Endodermal cell (in vitro differentiated cells): ENCODE data around the gene ZNF556. TPM values are rescaled to one million over a fixed set of nuclear protein-coding genes. Genes with fewer than 3 reads are reported as not detected.

ENCODE experiments used
- DNase-seq: peaks from one replicate; pipeline ENCODE4 v3.0.0-alpha.2; 2017
- H3K27ac ChIP-seq: 2 replicates; pipeline ENCODE4 v1.5.1; 2013; ENCODE audit warnings: mild to moderate bottlenecking, low read depth, low read length, moderate library complexity
- H3K27me3 ChIP-seq: 2 replicates; pipeline ENCODE4 v1.6.1; 2013; ENCODE audit warnings: mild to moderate bottlenecking, low read length, moderate library complexity; ENCODE audit not compliant: insufficient read depth, control insufficient read depth, poor library complexity, severe bottlenecking
- H3K36me3 ChIP-seq: 2 replicates; pipeline ENCODE4 v1.7.0; 2013; ENCODE audit warnings: mild to moderate bottlenecking, low read length, moderate library complexity; ENCODE audit not compliant: control insufficient read depth, insufficient read depth
- H3K4me1 ChIP-seq: one replicate; pipeline ENCODE4 v1.7.0; 2013; ENCODE audit warnings: low read length; ENCODE audit not compliant: control insufficient read depth, insufficient read depth
- H3K4me3 ChIP-seq: 2 replicates; pipeline ENCODE4 v1.5.1; 2013; ENCODE audit warnings: mild to moderate bottlenecking, low read length, moderate library complexity
- H3K9ac ChIP-seq: 2 replicates; pipeline ENCODE4 v1.6.1; 2013; ENCODE audit warnings: mild to moderate bottlenecking, low read length, moderate library complexity; ENCODE audit not compliant: poor library complexity, severe bottlenecking; ENCODE audit errors: extremely low read depth
- H3K9me3 ChIP-seq: 2 replicates; pipeline ENCODE4 v1.6.1; 2013; ENCODE audit warnings: mild to moderate bottlenecking, low read length, moderate library complexity; ENCODE audit not compliant: control insufficient read depth
- H3K27ac Mint-ChIP-seq: 2 replicates; pipeline ENCODE4 v1.8.0; 2020; ENCODE audit warnings: mixed read lengths
- H3K27me3 Mint-ChIP-seq: 2 replicates; pipeline ENCODE4 v1.8.0; 2021; ENCODE audit warnings: mild to moderate bottlenecking, mixed read lengths; ENCODE audit not compliant: insufficient read depth
- H3K36me3 Mint-ChIP-seq: 2 replicates; pipeline ENCODE4 v1.8.0; 2020; ENCODE audit warnings: low read depth, mixed read lengths
- H3K4me1 Mint-ChIP-seq: 2 replicates; pipeline ENCODE4 v1.8.0; 2020; ENCODE audit warnings: mixed read lengths
- H3K4me3 Mint-ChIP-seq: 2 replicates; pipeline ENCODE4 v1.8.0; 2020; ENCODE audit warnings: mild to moderate bottlenecking, moderate library complexity, mixed read lengths
- H3K9me3 Mint-ChIP-seq: 2 replicates; pipeline ENCODE4 v1.8.0; 2020; ENCODE audit warnings: mild to moderate bottlenecking, mixed read lengths
- WGBS, 2 experiments: methylation state at CpG; one replicate each; pipeline versions ENCODE4 v1.1.5 to v1.1.7; 2013; ENCODE audit warnings: missing lambda C conversion rate in 2 of 2, mixed read lengths in 1 of 2; ENCODE audit not compliant: insufficient coverage in 1 of 2, insufficient read length in 1 of 2; 5-methylcytosine and 5-hydroxymethylcytosine counted together
- total RNA-seq, 2 donors: library from RNA; stranded (reverse); fragmentation: NEBNext Ultra II Directional in 1 of 2; extraction: Animal tissue kit (Norgen Biotek cat#: 25700) in 1 of 2; gene quantifications; 2 replicates in 1 of 2; 3 replicates in 1 of 2; pipeline ENCODE4 v1.2.1, GENCODE V29; 2021
- TF ChIP-seq, protein P1 (sequence below): fragments of 200-600 bp; sonication (generic); conservative IDR thresholded peaks from 2 replicates; pipeline ENCODE4 v1.5.0; 2021; ENCODE audit warnings: antibody characterized with exemption, mild to moderate bottlenecking

Gene ZNF556
- total RNA-seq, 2 donors from 2014 or later, result not detected

DNA sequence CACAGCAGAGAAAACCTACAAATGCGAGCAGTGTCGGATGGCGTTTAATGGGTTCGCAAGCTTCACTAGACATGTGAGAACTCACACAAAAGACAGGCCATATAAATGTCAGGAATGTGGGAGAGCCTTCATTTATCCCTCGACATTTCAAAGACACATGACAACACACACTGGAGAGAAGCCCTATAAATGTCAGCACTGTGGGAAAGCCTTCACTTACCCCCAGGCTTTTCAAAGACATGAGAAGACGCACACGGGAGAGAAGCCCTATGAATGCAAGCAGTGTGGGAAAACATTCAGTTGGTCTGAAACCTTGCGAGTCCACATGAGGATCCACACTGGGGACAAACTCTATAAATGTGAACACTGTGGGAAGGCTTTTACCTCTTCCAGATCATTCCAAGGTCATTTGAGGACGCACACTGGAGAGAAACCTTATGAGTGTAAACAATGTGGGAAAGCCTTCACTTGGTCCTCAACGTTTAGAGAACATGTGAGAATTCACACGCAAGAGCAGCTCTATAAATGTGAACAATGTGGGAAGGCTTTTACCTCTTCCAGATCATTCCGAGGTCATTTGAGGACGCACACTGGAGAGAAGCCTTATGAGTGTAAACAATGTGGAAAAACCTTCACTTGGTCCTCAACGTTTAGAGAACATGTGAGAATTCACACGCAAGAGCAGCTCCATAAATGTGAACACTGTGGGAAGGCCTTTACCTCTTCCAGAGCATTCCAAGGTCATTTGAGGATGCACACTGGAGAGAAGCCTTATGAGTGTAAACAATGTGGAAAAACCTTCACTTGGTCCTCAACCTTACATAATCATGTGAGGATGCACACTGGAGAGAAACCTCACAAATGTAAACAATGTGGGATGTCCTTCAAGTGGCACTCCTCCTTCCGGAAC, 50.4 kb downstream of the ZNF556 start:
- H3K4me1 Mint-ChIP-seq, result no peaks in the 10 kb centered on the region
- no peaks in the 10 kb centered on the region for H3K27me3 Mint-ChIP-seq
- no peaks in the 10 kb centered on the region for H3K4me1 ChIP-seq
- no peak overlapping the region for H3K27ac Mint-ChIP-seq
- peaks cover 45% of the 10 kb centered on the region for H3K9me3 ChIP-seq
- H3K36me3 Mint-ChIP-seq, result peaks cover 66% of the 10 kb centered on the region
- 96 to 98% methylated on average over 16 of the region's 16 CpGs for WGBS, 2 experiments
- no peak overlapping the region for H3K4me3 Mint-ChIP-seq
- no peak overlapping the region for H3K27ac ChIP-seq
- H3K9me3 Mint-ChIP-seq, result peaks cover 76% of the 10 kb centered on the region
- H3K27me3 ChIP-seq, result no peaks in the 10 kb centered on the region
- H3K4me3 ChIP-seq, result peak overlapping the region; percentile 65
- no peak for DNase-seq
- TF ChIP-seq, protein P1, sequence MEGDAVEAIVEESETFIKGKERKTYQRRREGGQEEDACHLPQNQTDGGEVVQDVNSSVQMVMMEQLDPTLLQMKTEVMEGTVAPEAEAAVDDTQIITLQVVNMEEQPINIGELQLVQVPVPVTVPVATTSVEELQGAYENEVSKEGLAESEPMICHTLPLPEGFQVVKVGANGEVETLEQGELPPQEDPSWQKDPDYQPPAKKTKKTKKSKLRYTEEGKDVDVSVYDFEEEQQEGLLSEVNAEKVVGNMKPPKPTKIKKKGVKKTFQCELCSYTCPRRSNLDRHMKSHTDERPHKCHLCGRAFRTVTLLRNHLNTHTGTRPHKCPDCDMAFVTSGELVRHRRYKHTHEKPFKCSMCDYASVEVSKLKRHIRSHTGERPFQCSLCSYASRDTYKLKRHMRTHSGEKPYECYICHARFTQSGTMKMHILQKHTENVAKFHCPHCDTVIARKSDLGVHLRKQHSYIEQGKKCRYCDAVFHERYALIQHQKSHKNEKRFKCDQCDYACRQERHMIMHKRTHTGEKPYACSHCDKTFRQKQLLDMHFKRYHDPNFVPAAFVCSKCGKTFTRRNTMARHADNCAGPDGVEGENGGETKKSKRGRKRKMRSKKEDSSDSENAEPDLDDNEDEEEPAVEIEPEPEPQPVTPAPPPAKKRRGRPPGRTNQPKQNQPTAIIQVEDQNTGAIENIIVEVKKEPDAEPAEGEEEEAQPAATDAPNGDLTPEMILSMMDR, result no peak
- peaks cover 48% of the 10 kb centered on the region for H3K36me3 ChIP-seq
- H3K9ac ChIP-seq, result no peak overlapping the region

DNA sequence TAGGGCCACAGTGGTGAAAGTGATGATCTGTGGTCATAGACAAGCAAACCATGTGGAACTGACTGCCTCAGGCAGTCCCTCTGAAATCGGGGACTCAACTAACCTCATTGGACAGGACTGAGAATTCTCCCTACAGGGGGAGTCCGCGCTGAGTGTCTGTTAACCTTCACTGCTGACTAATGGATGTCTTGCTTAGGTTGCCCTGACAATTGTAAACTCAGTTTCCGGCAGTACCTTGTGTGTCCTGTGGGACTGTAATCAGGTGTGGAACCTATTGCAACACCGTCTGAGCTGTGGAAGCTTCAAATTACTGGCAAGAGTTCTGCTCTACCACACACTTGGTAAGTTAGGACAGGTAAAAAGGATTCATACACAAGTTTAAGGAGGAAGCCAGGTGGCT, 55.9 kb downstream of the ZNF556 start:
- Histone ChIP-seq H3K27ac (no peak overlapping the region), H3K27me3 (no peaks in the 10 kb centered on the region), H3K9me3 (peaks cover 15% of the 10 kb centered on the region), H3K9ac (no peak overlapping the region), H3K36me3 (peaks cover 18% of the 10 kb centered on the region), H3K4me3 (no peak overlapping the region), H3K4me1 (peaks cover 3% of the 10 kb centered on the region)
- H3K9me3 Mint-ChIP-seq, result peaks cover 36% of the 10 kb centered on the region
- H3K27ac Mint-ChIP-seq, result no peak overlapping the region
- no peaks in the 10 kb centered on the region for H3K27me3 Mint-ChIP-seq
- peak; percentile 54 for DNase-seq
- peaks cover 10% of the 10 kb centered on the region for H3K4me1 Mint-ChIP-seq
- H3K36me3 Mint-ChIP-seq, result peaks cover 24% of the 10 kb centered on the region
- TF ChIP-seq, protein P1, result peak; percentile 48
- 79 to 89% methylated on average over 3 to 5 of the region's 5 CpGs for WGBS, 2 experiments
- no peak overlapping the region for H3K4me3 Mint-ChIP-seq

DNA sequence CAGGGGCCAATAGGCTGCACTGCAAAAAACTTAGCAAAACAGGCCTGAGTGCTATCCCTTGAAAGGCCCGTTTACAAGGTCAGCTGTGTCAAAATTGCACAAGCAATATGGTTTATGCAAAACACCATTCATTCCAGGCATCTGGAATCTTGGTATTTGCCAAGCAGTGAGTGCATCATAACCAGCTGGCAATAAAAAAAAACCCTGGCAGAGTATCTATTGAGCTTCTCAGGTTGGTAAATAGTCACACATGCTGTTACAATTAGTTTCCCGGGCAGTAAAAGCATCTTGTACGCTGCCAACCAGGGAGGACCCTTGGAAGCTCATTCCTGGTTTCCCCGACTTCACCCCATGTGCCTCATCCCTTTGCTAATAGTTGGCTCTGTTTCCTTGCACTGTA, 56.4 kb downstream of the ZNF556 start:
- no peak overlapping the region for H3K27ac Mint-ChIP-seq
- no peak overlapping the region for H3K27ac ChIP-seq
- no peak overlapping the region for H3K4me3 Mint-ChIP-seq
- TF ChIP-seq, protein P1, result no peak
- peaks cover 14% of the 10 kb centered on the region for H3K36me3 ChIP-seq
- H3K27me3 ChIP-seq, result no peaks in the 10 kb centered on the region
- no peak overlapping the region for H3K9ac ChIP-seq
- no peak for DNase-seq
- H3K9me3 Mint-ChIP-seq, result peaks cover 31% of the 10 kb centered on the region
- H3K4me1 Mint-ChIP-seq, result peaks cover 10% of the 10 kb centered on the region
- peaks cover 3% of the 10 kb centered on the region for H3K4me1 ChIP-seq
- H3K36me3 Mint-ChIP-seq, result peaks cover 19% of the 10 kb centered on the region
- H3K27me3 Mint-ChIP-seq, result no peaks in the 10 kb centered on the region
- H3K9me3 ChIP-seq, result peaks cover 9% of the 10 kb centered on the region
- no peak overlapping the region for H3K4me3 ChIP-seq
- 85 to 88% methylated on average over 4 of the region's 4 CpGs for WGBS, 2 experiments
